Gastrocnemius medialis (tissue), 4 donors: ENCODE data around the gene SS18. TPM values are rescaled to one million over a fixed set of nuclear protein-coding genes. Genes with fewer than 3 reads are reported as not detected.

ENCODE experiments used
- ATAC-seq, 2 donors: fragments of 150-250 bp; one replicate each; pipeline ENCODE4 v1.9.1; 2016
- DNase-seq, 2 donors: peaks; one replicate each; pipeline ENCODE4 v3.0.0-alpha.2; 2019
- H3K27ac ChIP-seq, 4 donors: fragments of 200-600 bp; sonication (generic); 1 replicate in 1 of 4; 2 replicates in 3 of 4; pipeline ENCODE4 v1.5.1; 2016 to 2018; ENCODE audit warnings: mild to moderate bottlenecking in 2 of 4, moderate library complexity in 1 of 4
- H3K27me3 ChIP-seq, 3 donors: fragments of 200-600 bp; sonication (generic) in 2 of 3; 1 replicate in 1 of 3; 2 replicates in 2 of 3; pipeline versions ENCODE4 v1.5.1 to v1.6.0; 2016 to 2019; ENCODE audit warnings: mild to moderate bottlenecking in 1 of 3, moderate library complexity in 1 of 3
- H3K36me3 ChIP-seq, 2 donors: fragments of 200-600 bp; sonication (generic) in 1 of 2; one replicate each; pipeline ENCODE4 v1.5.1; 2017 to 2018
- H3K4me1 ChIP-seq, 2 donors: fragments of 200-600 bp; sonication (generic) in 1 of 2; one replicate each; pipeline ENCODE4 v1.5.1; 2016 to 2017; ENCODE audit warnings: mild to moderate bottlenecking in 2 of 2
- H3K4me3 ChIP-seq, 4 donors: fragments of 200-600 bp; sonication (generic) in 3 of 4; 1 replicate in 1 of 4; 2 replicates in 3 of 4; pipeline ENCODE4 v1.5.1; 2016 to 2019; ENCODE audit warnings: mild to moderate bottlenecking in 2 of 4
- H3K9me3 ChIP-seq, 3 donors: fragments of 200-600 bp; sonication (generic) in 2 of 3; 1 replicate in 1 of 3; 2 replicates in 2 of 3; pipeline ENCODE4 v1.5.1; 2016 to 2019
- CTCF ChIP-seq, 5 experiments: fragments of 450-650 bp in 3 of 5; fragments of 200-600 bp in 2 of 5; sonication (generic) in 2 of 5; IDR thresholded peaks in 4 of 5; conservative IDR thresholded peaks in 1 of 5; 1 replicate in 4 of 5; 2 replicates in 1 of 5; pipeline ENCODE4 v1.5.1; 2016 to 2019; ENCODE audit warnings: antibody characterized with exemption in 5 of 5, mild to moderate bottlenecking in 3 of 5, moderate library complexity in 3 of 5
- POLR2A ChIP-seq, 2 donors: fragments of 450-650 bp; IDR thresholded peaks; one replicate each; pipeline ENCODE4 v1.6.1; 2017; ENCODE audit warnings: antibody characterized with exemption in 2 of 2, mild to moderate bottlenecking in 2 of 2, moderate library complexity in 2 of 2
- in situ Hi-C, 4 donors: fragments of 200-750 bp; cut with MboI; loops; one replicate each; pipeline versions ENCODE4 v1.15.0 to v1.8.0; 2017; ENCODE audit warnings: low sequenced_read_pairs in 4 of 4
- intact Hi-C: fragments of 100-400 bp; cut with DNase I; formaldehyde crosslinking; loops from one replicate; pipeline ENCODE4 v1.15.1; 2023; ENCODE audit warnings: low total_unique reads
- total RNA-seq, 4 donors: library from RNA; depleted of rRNA; stranded (reverse); fragments of >200 nt; gene quantifications; one replicate each; pipeline versions ENCODE4 v1.1.0 to v1.2.3, GENCODE V29; 2016

The SS18 gene
- total RNA-seq, 4 donors from 2014 or later = 17.3 to 25.7 (median 21.6) TPM

GRCh38 chr18:26036635-26037034 lies 53.8 kb downstream of the SS18 start:
- intact Hi-C loops (no loop called here), in situ Hi-C loops (no loop called here)
- no peak overlapping the region for H3K27ac ChIP-seq
- H3K36me3 ChIP-seq = peaks cover 4 to 51% of the 10 kb centered on the region in 2 donors
- TF ChIP-seq POLR2A (IDR thresholded peaks at IDR 0.05) (no peak), CTCF (IDR thresholded peaks at IDR 0.05 in 4 of 5, conservative IDR thresholded peaks at IDR 0.05 in 1 of 5) (no peak)
- no peaks in the 10 kb centered on the region for H3K27me3 ChIP-seq
- ATAC-seq (no peak), DNase-seq (no peak)
- H3K4me3 ChIP-seq = no peak overlapping the region
- H3K4me1 ChIP-seq = no peaks in the 10 kb centered on the region
- no peaks in the 10 kb centered on the region for H3K9me3 ChIP-seq

GRCh38 chr18:26034850-26035497 lies 55.4 kb downstream of the SS18 start:
- Histone ChIP-seq H3K4me3 (no peak overlapping the region), H3K27ac (no peak overlapping the region), H3K36me3 (peaks cover 4 to 68% of the 10 kb centered on the region in 2 donors), H3K4me1 (no peaks in the 10 kb centered on the region), H3K27me3 (no peaks in the 10 kb centered on the region), H3K9me3 (no peaks in the 10 kb centered on the region)
- DNase-seq = no peak
- ATAC-seq = no peak
- in situ Hi-C loops (no loop called here), intact Hi-C loops (no loop called here)
- TF ChIP-seq POLR2A (IDR thresholded peaks at IDR 0.05) (no peak), CTCF (IDR thresholded peaks at IDR 0.05 in 4 of 5, conservative IDR thresholded peaks at IDR 0.05 in 1 of 5) (no peak)

GRCh38 chr18:26022585-26022984 lies 67.8 kb downstream of the SS18 start:
- in situ Hi-C loops (no loop called here), intact Hi-C loops (no loop called here)
- Histone ChIP-seq H3K4me1 (no peaks in the 10 kb centered on the region), H3K9me3 (no peaks in the 10 kb centered on the region), H3K27ac (no peak overlapping the region), H3K36me3 (peaks cover 0 to 50% of the 10 kb centered on the region in 2 donors), H3K4me3 (no peak overlapping the region), H3K27me3 (no peaks in the 10 kb centered on the region)
- no peak for ATAC-seq
- no peak for TF ChIP-seq POLR2A (IDR thresholded peaks at IDR 0.05)
- no peak for DNase-seq

GRCh38 chr18:26021061-26021754 lies 69.2 kb downstream of the SS18 start:
- intact Hi-C loops (no loop called here), in situ Hi-C loops (no loop called here)
- ATAC-seq (no peak), DNase-seq (no peak)
- peaks cover 0 to 63% of the 10 kb centered on the region in 2 donors for H3K36me3 ChIP-seq
- no peaks in the 10 kb centered on the region for H3K4me1 ChIP-seq
- no peak overlapping the region for H3K4me3 ChIP-seq
- H3K9me3 ChIP-seq = no peaks in the 10 kb centered on the region
- H3K27me3 ChIP-seq = no peaks in the 10 kb centered on the region
- no peak for TF ChIP-seq POLR2A (IDR thresholded peaks at IDR 0.05)
- TF ChIP-seq CTCF (IDR thresholded peaks at IDR 0.05 in 4 of 5, conservative IDR thresholded peaks at IDR 0.05 in 1 of 5) = no peak
- H3K27ac ChIP-seq = no peak overlapping the region

GRCh38 chr18:26017929-26018328 lies 72.5 kb downstream of the SS18 start:
- intact Hi-C loops (no loop called here), in situ Hi-C loops (no loop called here)
- Histone ChIP-seq H3K36me3 (peaks cover 0 to 72% of the 10 kb centered on the region in 2 donors), H3K4me3 (no peak overlapping the region), H3K27ac (no peak overlapping the region), H3K4me1 (no peaks in the 10 kb centered on the region), H3K27me3 (no peaks in the 10 kb centered on the region), H3K9me3 (no peaks in the 10 kb centered on the region)
- TF ChIP-seq POLR2A (IDR thresholded peaks at IDR 0.05) (no peak), CTCF (IDR thresholded peaks at IDR 0.05 in 4 of 5, conservative IDR thresholded peaks at IDR 0.05 in 1 of 5) (no peak)
- ATAC-seq (no peak), DNase-seq (no peak)
